Measurements from ENCODE around the gene MAPKBP1. TPM values are rescaled to one million over a fixed set of nuclear protein-coding genes. Genes with fewer than 3 reads are reported as not detected.

MAPKBP1 gene
- total RNA-seq, 1 experiment from 2014 or later, result 13.7 TPM

DNA sequence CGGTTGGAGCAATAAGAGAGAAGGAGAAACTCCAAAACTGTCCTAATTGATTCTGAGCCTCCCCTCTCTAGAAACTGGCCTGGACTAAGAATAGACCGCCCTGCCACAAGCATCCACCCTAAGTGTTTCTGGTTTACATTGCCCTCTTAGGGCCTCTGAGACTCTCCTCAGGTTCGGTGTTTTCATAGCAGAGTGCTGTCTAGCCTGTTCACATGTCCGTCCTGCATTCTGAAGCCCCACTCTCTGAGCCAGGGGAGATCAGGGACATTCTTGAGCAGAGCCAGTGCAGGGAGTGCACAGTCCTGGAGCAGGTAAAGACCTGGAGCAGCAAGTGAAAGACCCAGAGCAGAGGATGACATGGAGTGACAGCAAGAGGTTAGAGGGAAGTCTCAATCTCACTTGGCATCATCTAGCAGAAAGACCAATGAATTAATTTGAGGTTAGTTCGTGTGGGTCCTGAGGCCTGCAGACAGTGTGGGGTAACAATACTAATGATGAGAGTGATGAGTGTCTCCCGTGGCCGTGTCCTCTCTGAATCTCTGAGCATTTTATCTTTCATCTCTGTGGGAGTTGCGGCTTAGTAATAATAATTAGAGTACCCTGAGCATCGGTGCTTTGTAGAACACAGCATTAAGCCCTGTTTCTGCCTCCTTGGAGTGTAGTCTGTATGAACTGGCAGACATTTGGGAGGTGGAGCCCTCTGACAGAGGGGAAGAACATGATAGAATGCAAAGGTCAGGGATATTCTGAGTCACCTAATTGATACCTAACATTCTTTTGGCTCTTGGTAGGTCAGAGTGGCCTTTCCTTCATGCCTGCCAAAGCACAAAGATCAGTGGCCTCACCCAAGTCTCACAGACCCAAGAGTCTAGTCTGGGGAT lies 24.6 kb downstream of the MAPKBP1 start:
- Mint-ChIP-seq H3K4me1 (peaks cover 2 to 3% of the 10 kb centered on the region in 2 experiments; a peak in 2 of 4 replicates), H3K9me3 (no peaks in the 10 kb centered on the region), H3K27ac (0 out of 7 replicates have a peak overlapping the region, but pooled peaks of 1 of the 3 experiments have one; percentile 51), H3K36me3 (ENCODE audit: insufficient read depth in 1 of 3, low read depth in 3 of 3) (peaks cover 0 to 5% (median 2%) of the 10 kb centered on the region in 3 experiments; a peak in 4 of 7 replicates), H3K27me3 (ENCODE audit: low read depth) (no peaks in the 10 kb centered on the region), H3K4me3 (no peak overlapping the region)
- Histone ChIP-seq H2AFZ (ENCODE audit: low read length) (no peak overlapping the region), H3K56ac (ENCODE audit: insufficient read length, low read depth, low read length) (no peak overlapping the region), H3K9me3 (ENCODE audit: control insufficient read depth, low read depth, low read length) (no peaks in the 10 kb centered on the region), H3K79me1 (ENCODE audit: insufficient read depth, low read depth, low read length, poor library complexity, severe bottlenecking) (no peaks in the 10 kb centered on the region), H4K20me1 (ENCODE audit: control insufficient read depth, insufficient read depth, insufficient read length) (no peaks in the 10 kb centered on the region), H3K9ac (ENCODE audit: extremely low read depth, insufficient read length, low read length) (no peak overlapping the region), H3K4me2 (ENCODE audit: insufficient read depth, insufficient read length, low read length) (no peak overlapping the region), H3K79me2 (ENCODE audit: insufficient read depth, low read length) (no peaks in the 10 kb centered on the region), H2BK15ac (ENCODE audit: low read depth, low read length) (no peak overlapping the region), H3K23me2 (ENCODE audit: insufficient read length, low read depth, low read length, poor library complexity, severe bottlenecking) (no peaks in the 10 kb centered on the region), H3K4ac (ENCODE audit: low read depth, low read length) (no peak overlapping the region), H2BK20ac (ENCODE audit: low read depth, low read length, poor library complexity, severe bottlenecking) (no peak overlapping the region), H2BK12ac (ENCODE audit: insufficient read length, low read depth, low read length) (no peak overlapping the region), H3K27ac (ENCODE audit: insufficient read length, low read depth, low read length) (no peak overlapping the region), H2BK5ac (ENCODE audit: insufficient read length, low read length) (no peak overlapping the region), H4K8ac (replicated peaks; ENCODE audit: insufficient read length, low read depth, low read length) (no peak overlapping the region), H3K23ac (ENCODE audit: insufficient read length, low read depth, low read length) (no peak overlapping the region), H3T11ph (ENCODE audit: low read length) (no peak overlapping the region), H2BK120ac (ENCODE audit: low read depth, low read length, poor library complexity, severe bottlenecking) (no peak overlapping the region), H4K91ac (ENCODE audit: insufficient read length, low read depth, low read length) (no peak overlapping the region), H4K5ac (ENCODE audit: insufficient read length, low read depth, low read length) (no peak overlapping the region), H3K27me3 (ENCODE audit: insufficient read depth, low read length) (no peaks in the 10 kb centered on the region), H2AK5ac (ENCODE audit: insufficient read length, low read length) (no peak overlapping the region), H3K4me1 (ENCODE audit: insufficient read depth, low read length) (no peaks in the 10 kb centered on the region), H3K14ac (ENCODE audit: insufficient read depth, low read length) (no peak overlapping the region), H3K18ac (ENCODE audit: insufficient read length, low read depth, low read length) (no peak overlapping the region)
- DNase-seq, result no peak
- TF ChIP-seq, protein P1, sequence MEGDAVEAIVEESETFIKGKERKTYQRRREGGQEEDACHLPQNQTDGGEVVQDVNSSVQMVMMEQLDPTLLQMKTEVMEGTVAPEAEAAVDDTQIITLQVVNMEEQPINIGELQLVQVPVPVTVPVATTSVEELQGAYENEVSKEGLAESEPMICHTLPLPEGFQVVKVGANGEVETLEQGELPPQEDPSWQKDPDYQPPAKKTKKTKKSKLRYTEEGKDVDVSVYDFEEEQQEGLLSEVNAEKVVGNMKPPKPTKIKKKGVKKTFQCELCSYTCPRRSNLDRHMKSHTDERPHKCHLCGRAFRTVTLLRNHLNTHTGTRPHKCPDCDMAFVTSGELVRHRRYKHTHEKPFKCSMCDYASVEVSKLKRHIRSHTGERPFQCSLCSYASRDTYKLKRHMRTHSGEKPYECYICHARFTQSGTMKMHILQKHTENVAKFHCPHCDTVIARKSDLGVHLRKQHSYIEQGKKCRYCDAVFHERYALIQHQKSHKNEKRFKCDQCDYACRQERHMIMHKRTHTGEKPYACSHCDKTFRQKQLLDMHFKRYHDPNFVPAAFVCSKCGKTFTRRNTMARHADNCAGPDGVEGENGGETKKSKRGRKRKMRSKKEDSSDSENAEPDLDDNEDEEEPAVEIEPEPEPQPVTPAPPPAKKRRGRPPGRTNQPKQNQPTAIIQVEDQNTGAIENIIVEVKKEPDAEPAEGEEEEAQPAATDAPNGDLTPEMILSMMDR (conservative IDR thresholded peaks at IDR 0.05), result no peak
- whole genome bisulfite sequencing (ENCODE audit: extremely low coverage, insufficient read length, low lambda C conversion rate), result no CpG with 5 or more reads among the region's 9 CpGs
